GM21717 (cell line): ENCODE measurements around the gene LHX2.

Experiments
- ATAC-seq: cut with Tn5 transposase; IDR thresholded peaks from one replicate; pipeline ENCODE4 v1.9.1; 2021; ENCODE audit warnings: mild to moderate bottlenecking, moderate library complexity; ENCODE audit not compliant: unreplicated experiment

The LHX2 gene

GRCh38 chr9:124012368-124013301, 1.1 kb downstream of the LHX2 start:
- no peak for ATAC-seq

GRCh38 chr9:124013309-124014210, 2.0 kb downstream of the LHX2 start:
- no peak for ATAC-seq

GRCh38 chr9:124014211-124014955, 2.8 kb downstream of the LHX2 start:
- no peak for ATAC-seq

- ATAC-seq = no peak
These were observed 3.5 kb downstream of the LHX2 start for GRCh38 chr9:124014956-124015660.

- no peak for ATAC-seq
These were observed 4.1 kb downstream of the LHX2 start for GRCh38 chr9:124015661-124016131.

GRCh38 chr9:124016175-124017050, 4.8 kb downstream of the LHX2 start:
- no peak for ATAC-seq

GRCh38 chr9:124017051-124017928, 5.7 kb downstream of the LHX2 start:
- ATAC-seq = no peak

GRCh38 chr9:124017929-124018729, 6.6 kb downstream of the LHX2 start:
- no peak for ATAC-seq

- no peak for ATAC-seq
These were observed 7.4 kb downstream of the LHX2 start for GRCh38 chr9:124018730-124019697.

GRCh38 chr9:124019771-124020519, 8.4 kb downstream of the LHX2 start:
- no peak for ATAC-seq

- no peak for ATAC-seq
These were observed 9.2 kb downstream of the LHX2 start for GRCh38 chr9:124020520-124021384.

GRCh38 chr9:124021385-124021769, 9.8 kb downstream of the LHX2 start:
- ATAC-seq = no peak

- ATAC-seq = no peak
These were observed 10.9 kb downstream of the LHX2 start for GRCh38 chr9:124022201-124023121.

- no peak for ATAC-seq
These were observed 12.5 kb downstream of the LHX2 start for GRCh38 chr9:124024107-124024506.
